ENCODE data around the gene SNX10.

- TF ChIP-seq, protein P1, sequence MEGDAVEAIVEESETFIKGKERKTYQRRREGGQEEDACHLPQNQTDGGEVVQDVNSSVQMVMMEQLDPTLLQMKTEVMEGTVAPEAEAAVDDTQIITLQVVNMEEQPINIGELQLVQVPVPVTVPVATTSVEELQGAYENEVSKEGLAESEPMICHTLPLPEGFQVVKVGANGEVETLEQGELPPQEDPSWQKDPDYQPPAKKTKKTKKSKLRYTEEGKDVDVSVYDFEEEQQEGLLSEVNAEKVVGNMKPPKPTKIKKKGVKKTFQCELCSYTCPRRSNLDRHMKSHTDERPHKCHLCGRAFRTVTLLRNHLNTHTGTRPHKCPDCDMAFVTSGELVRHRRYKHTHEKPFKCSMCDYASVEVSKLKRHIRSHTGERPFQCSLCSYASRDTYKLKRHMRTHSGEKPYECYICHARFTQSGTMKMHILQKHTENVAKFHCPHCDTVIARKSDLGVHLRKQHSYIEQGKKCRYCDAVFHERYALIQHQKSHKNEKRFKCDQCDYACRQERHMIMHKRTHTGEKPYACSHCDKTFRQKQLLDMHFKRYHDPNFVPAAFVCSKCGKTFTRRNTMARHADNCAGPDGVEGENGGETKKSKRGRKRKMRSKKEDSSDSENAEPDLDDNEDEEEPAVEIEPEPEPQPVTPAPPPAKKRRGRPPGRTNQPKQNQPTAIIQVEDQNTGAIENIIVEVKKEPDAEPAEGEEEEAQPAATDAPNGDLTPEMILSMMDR (IDR thresholded peaks at IDR 0.05): no peak
- no peak for TF ChIP-seq POLR2A (IDR thresholded peaks at IDR 0.05)
These were observed 42.7 kb downstream of the SNX10 start for GRCh38 chr7:26334166-26334859.

Measured in adrenal gland (tissue), 5 donors.